Stimulated activated CD4-positive, alpha-beta T cell treated with anti-CD3 and anti-CD28 coated beads, Interleukin-4, amount 100 ng/mL, for 4 hours (primary cell): ENCODE measurements around the gene PARP2.
"Not testable (repeated sequence)": the region's sequence is repeated elsewhere in the genome, so short reads cannot be mapped to it uniquely, and the experiment has no call there.

ENCODE experiments used
- DNase-seq, 2 experiments: peaks; one replicate each; pipeline ENCODE4 v3.0.0-alpha.2; 2020

Gene PARP2

GRCh38 chr14:20346713-20347112 lies 3.3 kb downstream of the PARP2 start:
- DNase-seq, result no peak

GRCh38 chr14:20347747-20348146 lies 4.3 kb downstream of the PARP2 start:
- no peak for DNase-seq

GRCh38 chr14:20350282-20350681 lies 6.8 kb downstream of the PARP2 start:
- DNase-seq, result no peak

GRCh38 chr14:20350860-20351259 lies 7.4 kb downstream of the PARP2 start:
- DNase-seq, result no peak

- DNase-seq, result no peak
Measured at GRCh38 chr14:20356422-20356821, 13.0 kb downstream of the PARP2 start.

- not testable (repeated sequence) for DNase-seq
Measured at GRCh38 chr14:20358474-20358873, 15.0 kb downstream of the PARP2 start.

GRCh38 chr14:20365928-20366327 lies 22.5 kb downstream of the PARP2 start:
- DNase-seq, result no peak

GRCh38 chr14:20372796-20373195 lies 29.4 kb downstream of the PARP2 start:
- no peak for DNase-seq

- no peak for DNase-seq
Measured at GRCh38 chr14:20375471-20375870, 32.0 kb downstream of the PARP2 start.

- no peak for DNase-seq
Measured at GRCh38 chr14:20376071-20376588, 32.7 kb downstream of the PARP2 start.

GRCh38 chr14:20377171-20377570 lies 33.7 kb downstream of the PARP2 start:
- no peak for DNase-seq

- no peak for DNase-seq
Measured at GRCh38 chr14:20379743-20380142, 36.3 kb downstream of the PARP2 start.

- no peak for DNase-seq
Measured at GRCh38 chr14:20380681-20381080, 37.2 kb downstream of the PARP2 start.

- DNase-seq, result no peak
Measured at GRCh38 chr14:20381341-20381740, 37.9 kb downstream of the PARP2 start.

GRCh38 chr14:20382526-20382925 lies 39.1 kb downstream of the PARP2 start:
- no peak for DNase-seq

- DNase-seq, result no peak
Measured at GRCh38 chr14:20383032-20383431, 39.6 kb downstream of the PARP2 start.

GRCh38 chr14:20383636-20384035 lies 40.2 kb downstream of the PARP2 start:
- DNase-seq, result no peak

GRCh38 chr14:20384321-20384720 lies 40.9 kb downstream of the PARP2 start:
- DNase-seq, result no peak

- no peak for DNase-seq
Measured at GRCh38 chr14:20384886-20385285, 41.5 kb downstream of the PARP2 start.

- no peak for DNase-seq
Measured at GRCh38 chr14:20386276-20386855, 42.9 kb downstream of the PARP2 start.

GRCh38 chr14:20387576-20387975 lies 44.1 kb downstream of the PARP2 start:
- DNase-seq, result no peak

- no peak for DNase-seq
Measured at GRCh38 chr14:20388159-20388558, 44.7 kb downstream of the PARP2 start.

- DNase-seq, result no peak
Measured at GRCh38 chr14:20391505-20391904, 48.1 kb downstream of the PARP2 start.

- no peak for DNase-seq
Measured at GRCh38 chr14:20397511-20397910, 54.1 kb downstream of the PARP2 start.

GRCh38 chr14:20400589-20400964 lies 57.1 kb downstream of the PARP2 start:
- DNase-seq, result no peak
